ENCODE results near the gene GPRASP2.
"Not testable (repeated sequence)": the region's sequence is repeated elsewhere in the genome, so short reads cannot be mapped to it uniquely, and the experiment has no call there.

DNA sequence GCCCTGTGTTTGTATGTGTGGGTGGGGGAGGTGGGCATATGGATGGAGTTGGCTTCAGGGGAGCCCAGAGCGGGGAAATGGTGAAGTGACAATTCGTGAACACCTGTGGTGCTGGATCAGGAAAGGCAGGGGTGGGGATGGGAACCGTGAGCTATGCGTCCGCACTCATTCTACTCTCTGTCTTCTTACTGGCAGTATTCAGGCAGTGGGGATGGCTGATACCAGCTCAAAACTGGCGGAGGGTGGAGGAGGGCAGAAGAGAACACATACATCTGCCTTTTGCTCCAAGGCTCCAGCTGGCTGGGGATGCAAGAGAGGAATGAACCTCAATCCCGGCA is 8.9 kb downstream of the GPRASP2 start:
- TF ChIP-seq, protein P1, sequence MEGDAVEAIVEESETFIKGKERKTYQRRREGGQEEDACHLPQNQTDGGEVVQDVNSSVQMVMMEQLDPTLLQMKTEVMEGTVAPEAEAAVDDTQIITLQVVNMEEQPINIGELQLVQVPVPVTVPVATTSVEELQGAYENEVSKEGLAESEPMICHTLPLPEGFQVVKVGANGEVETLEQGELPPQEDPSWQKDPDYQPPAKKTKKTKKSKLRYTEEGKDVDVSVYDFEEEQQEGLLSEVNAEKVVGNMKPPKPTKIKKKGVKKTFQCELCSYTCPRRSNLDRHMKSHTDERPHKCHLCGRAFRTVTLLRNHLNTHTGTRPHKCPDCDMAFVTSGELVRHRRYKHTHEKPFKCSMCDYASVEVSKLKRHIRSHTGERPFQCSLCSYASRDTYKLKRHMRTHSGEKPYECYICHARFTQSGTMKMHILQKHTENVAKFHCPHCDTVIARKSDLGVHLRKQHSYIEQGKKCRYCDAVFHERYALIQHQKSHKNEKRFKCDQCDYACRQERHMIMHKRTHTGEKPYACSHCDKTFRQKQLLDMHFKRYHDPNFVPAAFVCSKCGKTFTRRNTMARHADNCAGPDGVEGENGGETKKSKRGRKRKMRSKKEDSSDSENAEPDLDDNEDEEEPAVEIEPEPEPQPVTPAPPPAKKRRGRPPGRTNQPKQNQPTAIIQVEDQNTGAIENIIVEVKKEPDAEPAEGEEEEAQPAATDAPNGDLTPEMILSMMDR (IDR thresholded peaks at IDR 0.05; ENCODE audit: low read depth, low read length, poor library complexity, severe bottlenecking) = not testable (repeated sequence)
- TF ChIP-seq EZH2phosphoT487 (IDR thresholded peaks at IDR 0.05; ENCODE audit: borderline replicate concordance, low read length) = not testable (repeated sequence)
